GM19438 (cell line): ENCODE data around the gene ITGAV.

Source experiments
- ATAC-seq: cut with Tn5 transposase; IDR thresholded peaks from one replicate; pipeline ENCODE4 v1.9.1; 2021; ENCODE audit warnings: low read depth; ENCODE audit not compliant: unreplicated experiment

The ITGAV gene

GRCh38 chr2:186714611-186715010, 124.8 kb downstream of the ITGAV start:
- ATAC-seq = no peak

GRCh38 chr2:186716004-186716403, 126.1 kb downstream of the ITGAV start:
- ATAC-seq = no peak

GRCh38 chr2:186716899-186717298, 127.0 kb downstream of the ITGAV start:
- ATAC-seq = no peak

- no peak for ATAC-seq
Observed at GRCh38 chr2:186717320-186718007, 127.6 kb downstream of the ITGAV start.

GRCh38 chr2:186718122-186718521, 128.3 kb downstream of the ITGAV start:
- ATAC-seq = no peak

- ATAC-seq = no peak
Observed at GRCh38 chr2:186718903-186719302, 129.0 kb downstream of the ITGAV start.

- ATAC-seq = no peak
Observed at GRCh38 chr2:186721956-186722355, 132.1 kb downstream of the ITGAV start.

- ATAC-seq = no peak
Observed at GRCh38 chr2:186724736-186725135, 134.9 kb downstream of the ITGAV start.

- no peak for ATAC-seq
Observed at GRCh38 chr2:186725783-186726182, 135.9 kb downstream of the ITGAV start.

- ATAC-seq = no peak
Observed at GRCh38 chr2:186726938-186727337, 137.1 kb downstream of the ITGAV start.

GRCh38 chr2:186728631-186729030, 138.8 kb downstream of the ITGAV start:
- ATAC-seq = no peak
